Mesenteric fat pad (tissue), 1 donor: ENCODE measurements around the gene BMPR1B. TPM values are rescaled to one million over a fixed set of nuclear protein-coding genes. Genes with fewer than 3 reads are reported as not detected.

Source experiments
- DNase-seq: peaks from one replicate; pipeline ENCODE4 v3.0.0-alpha.2; 2020; ENCODE audit warnings: low spot score
- total RNA-seq: library from RNA; stranded (reverse); fragmentation: NEBNext Ultra II Directional; extraction: Animal tissue kit (Norgen Biotek cat#: 25700); gene quantifications from one replicate; pipeline ENCODE4 v1.2.1, GENCODE V29; 2021
- donor health status: DM: yes; HTN: yes; CAD: no.

The BMPR1B gene
- total RNA-seq, 1 donor from 2014 or later: 0.45 TPM

DNA sequence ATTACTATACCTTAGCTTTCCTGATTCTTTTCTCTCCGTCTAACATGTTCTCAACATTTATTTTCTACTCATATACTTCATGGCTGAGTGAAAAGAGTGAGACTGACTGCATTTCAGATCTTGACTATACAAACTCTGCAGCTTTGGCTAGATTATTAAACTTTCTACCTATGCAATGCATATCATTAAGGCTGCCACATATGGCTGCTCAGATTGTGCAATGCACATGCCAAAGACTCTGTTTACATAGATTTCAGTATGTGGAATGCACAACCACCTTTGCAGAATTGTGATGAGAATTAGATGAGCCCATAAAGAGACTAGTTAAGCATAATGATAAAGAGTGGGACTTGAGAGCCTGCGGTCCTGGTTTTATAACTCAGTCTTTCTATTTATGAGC lies 196.5 kb downstream of the BMPR1B start:
- DNase-seq: no peak

DNA sequence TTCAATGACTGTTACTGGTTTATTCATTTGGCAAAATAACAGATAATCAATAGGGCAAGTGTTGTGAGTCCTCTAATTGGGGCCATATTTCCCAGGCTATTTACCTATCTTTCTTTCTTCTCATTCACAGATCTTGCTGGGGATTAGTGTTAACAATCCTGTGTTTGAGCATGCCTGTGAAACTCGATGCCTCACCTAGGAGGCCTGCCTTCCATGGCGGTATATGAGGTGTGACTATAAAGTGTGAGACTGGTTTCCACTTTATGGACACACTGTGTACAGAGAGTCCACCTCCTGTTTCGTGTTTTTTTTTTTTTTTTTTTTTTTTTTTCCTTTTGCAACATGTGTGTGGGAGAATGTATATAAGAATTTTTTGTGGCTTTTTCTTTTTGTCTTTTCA lies 199.3 kb downstream of the BMPR1B start:
- no peak for DNase-seq

DNA sequence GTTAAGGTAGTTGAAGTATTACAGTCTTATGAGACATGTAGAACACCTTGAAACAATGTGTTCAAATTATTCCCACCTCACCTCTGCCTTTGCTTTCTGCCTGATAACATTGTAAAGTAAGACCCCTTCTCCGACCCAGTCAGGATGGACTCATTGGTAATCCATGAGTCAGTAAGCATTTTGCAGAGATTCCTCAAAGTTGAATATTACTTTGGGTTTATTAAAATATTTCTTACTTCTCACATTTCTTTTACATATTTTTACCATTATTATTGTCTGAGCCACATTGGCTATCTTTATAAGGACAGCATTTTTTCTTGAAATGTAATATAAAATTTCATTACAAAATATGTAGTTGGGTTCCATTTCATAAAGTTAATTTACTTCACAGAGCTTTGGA lies 201.6 kb downstream of the BMPR1B start:
- DNase-seq: no peak

DNA sequence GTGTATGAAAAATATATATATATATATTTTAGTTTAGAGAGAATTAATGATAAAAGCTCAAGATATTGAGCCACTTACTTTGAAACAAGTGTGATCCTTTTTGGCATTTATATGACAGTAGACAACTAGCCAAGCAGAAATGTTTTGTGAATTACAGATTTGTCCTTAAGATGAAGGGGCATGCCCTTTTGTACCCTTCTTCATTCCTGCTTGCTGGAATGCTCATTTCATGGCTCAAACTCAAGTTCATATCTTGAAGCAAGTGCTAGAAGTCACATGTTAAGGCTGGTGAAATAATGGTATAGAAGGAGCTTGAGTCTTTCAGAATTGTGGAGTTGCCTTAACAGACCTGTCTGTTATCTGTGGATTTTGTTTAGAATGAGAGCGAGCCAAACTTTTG lies 203.0 kb downstream of the BMPR1B start:
- DNase-seq: no peak

GRCh38 chr4:94961420-94961819 lies 203.7 kb downstream of the BMPR1B start:
- no peak for DNase-seq

DNA sequence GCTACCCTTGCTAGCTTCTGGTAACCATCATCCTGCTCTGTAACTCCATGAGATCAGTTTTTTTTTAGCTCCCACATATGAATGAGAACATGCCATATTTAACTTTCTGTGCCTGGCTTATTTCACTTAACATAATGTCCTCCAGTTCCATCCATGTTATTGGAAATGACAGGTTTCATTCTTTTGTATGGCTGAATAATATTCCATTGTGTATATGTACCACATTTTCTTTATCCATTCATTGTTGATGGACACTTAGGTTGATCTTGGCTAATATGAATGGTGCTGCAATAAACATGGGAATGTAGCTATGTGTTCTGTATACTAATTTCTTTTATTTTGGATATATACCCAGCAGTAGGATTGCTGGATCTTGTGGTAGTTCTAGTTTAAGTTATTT lies 204.7 kb downstream of the BMPR1B start:
- DNase-seq: no peak

DNA sequence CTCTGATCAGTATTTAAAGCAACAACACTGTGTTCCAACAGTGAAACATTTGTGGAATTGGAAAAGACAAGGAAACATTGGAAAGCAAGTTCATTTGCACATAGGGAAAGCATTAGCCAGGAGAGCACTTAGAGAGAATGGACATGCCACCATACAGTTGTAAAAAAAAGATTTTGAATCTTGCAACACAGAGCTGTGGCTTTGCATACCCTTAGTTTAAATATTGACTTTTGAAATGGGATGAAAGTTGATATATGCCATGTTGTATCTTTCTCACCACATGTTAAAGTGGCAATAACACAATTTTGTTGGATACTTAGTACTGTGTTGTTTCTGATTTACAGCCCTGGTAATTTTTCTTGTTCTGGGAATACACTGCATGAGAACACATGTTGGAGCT lies 208.1 kb downstream of the BMPR1B start:
- DNase-seq: no peak

GRCh38 chr4:94968493-94968892 lies 210.7 kb downstream of the BMPR1B start:
- no peak for DNase-seq

DNA sequence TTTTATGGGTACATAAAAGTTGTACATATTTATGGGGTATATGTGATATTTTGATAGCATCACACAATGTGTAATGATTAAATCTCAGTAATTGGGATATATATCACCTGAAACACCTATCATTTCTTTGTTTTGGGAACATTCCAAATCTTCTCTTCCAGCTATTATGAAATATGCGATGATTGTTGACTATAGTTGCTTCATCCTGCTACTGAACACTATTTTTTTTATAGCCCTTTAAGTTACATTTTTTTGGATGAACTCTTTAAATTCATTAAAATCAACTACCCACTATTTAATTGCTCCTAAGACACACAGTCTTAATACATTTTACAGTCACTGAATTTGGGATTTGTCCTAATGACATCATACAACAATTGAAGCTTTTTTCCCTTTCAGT lies 212.9 kb downstream of the BMPR1B start:
- DNase-seq: no peak

GRCh38 chr4:94974773-94975172 lies 217.0 kb downstream of the BMPR1B start:
- DNase-seq: no peak

DNA sequence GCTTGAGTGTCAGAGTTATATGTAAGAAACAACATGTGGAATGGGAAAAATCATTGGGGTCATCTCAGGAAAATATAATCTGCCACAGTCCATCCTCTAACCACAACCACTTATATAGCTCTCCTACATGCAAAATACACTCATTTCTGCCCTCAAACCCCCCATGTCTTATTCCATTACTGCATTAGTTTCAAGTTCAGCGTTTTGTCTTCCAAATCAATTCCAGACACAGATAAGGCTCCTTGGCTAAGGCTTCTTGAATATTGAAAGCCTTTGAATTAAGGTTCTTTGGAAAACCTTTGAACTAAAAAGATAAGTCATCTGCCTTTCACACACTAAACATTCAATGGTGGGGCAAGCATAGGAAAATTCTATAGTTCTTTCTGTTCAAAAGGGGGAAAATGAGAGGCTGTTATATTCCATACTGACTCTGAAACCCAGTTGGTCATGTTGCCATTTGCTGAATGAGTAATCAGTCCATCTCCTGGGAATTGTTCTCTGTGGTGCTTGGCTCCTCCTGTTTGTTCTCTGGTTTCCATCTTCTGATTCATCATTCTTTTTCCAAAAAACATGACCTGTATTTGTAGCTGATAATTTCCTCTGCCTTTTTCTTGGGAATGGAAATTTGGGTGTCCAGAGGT lies 218.7 kb downstream of the BMPR1B start:
- no peak for DNase-seq

DNA sequence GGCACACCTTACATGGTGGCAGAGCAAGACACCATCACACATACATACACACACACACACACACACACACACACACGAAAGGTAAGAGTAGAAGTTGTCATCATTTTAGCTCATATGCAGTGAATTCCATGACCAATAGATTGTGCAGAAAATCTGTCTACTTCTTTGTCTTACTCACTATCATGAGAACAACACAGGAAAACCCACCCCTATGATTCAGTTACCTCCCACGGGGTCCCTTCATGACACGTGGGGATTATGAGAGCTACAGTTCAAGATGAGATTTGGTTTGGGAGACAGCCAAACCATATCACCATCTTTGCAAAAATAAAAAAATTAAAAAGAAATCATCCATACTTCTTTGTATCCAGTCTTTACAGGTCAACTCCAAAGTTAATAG lies 221.1 kb downstream of the BMPR1B start:
- DNase-seq: no peak

GRCh38 chr4:94979621-94980020 lies 221.9 kb downstream of the BMPR1B start:
- no peak for DNase-seq

GRCh38 chr4:94995684-94996394 lies 238.1 kb downstream of the BMPR1B start:
- no peak for DNase-seq

DNA sequence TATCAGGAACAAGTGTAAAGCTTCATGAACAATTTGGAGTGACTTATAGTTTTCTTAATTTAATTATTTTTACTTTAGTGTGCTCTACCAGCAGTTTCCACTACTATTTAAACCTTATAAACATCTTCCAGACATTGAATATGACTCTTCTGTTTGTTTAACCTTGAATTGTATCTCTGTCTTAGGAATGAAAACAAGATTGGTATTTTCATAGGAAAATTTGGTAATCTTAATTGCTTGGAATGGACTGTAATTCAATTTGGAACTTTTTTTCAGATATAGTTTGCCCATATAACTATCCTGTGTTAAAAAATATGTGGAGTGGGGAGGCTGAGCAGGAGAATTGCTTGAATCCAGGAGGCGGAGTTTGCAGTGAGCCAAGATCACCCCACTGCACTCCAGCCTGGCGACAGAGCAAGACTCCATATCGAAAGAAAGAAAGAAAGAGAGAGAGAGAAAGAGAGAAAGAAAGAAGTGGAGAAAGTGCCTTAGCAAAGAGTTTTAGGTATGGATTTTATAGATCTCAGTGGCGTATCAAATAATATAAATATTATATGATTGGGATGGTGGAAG lies 242.4 kb downstream of the BMPR1B start:
- DNase-seq: no peak

DNA sequence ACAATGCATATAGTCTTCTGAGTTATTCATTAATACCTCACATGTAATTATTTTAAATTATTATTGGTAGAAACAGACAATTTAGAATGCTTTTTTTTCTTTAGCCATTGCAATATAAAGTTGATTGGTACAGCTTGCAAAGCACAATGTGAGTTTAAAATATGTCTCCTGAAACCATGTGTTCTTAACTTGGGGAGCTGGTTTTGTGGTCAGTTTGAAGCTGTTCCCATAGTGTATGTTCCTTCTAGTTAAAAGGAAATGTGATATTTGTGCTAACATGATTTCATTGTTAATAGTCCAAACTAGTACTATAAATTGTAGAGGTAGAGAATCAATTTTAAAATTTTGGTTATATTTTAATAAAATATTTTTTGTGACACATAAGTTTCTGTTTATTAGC lies 247.2 kb downstream of the BMPR1B start:
- no peak for DNase-seq

- DNase-seq: no peak
Measured at GRCh38 chr4:95007998-95008397, 250.2 kb downstream of the BMPR1B start.

- DNase-seq: no peak
Measured at GRCh38 chr4:95013236-95013635, 255.5 kb downstream of the BMPR1B start.

DNA sequence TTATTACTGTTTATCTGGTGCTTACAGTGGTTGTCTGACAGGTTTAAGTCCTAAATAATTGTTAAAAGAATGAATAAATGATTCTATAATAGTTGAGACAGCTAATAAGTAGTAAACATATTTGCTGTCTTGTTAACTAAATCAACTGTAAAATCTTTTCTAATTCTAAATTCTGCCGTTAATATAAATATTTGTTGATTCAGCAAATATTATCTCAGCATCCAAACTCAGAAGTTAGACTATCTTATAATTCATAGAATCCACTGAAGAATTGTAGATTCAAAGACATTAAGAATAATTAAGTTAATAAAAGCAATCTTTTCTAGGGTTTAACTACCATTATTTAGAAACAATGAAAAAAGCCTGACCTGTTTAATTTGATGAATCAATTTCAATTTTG lies 256.3 kb downstream of the BMPR1B start:
- DNase-seq: no peak

DNA sequence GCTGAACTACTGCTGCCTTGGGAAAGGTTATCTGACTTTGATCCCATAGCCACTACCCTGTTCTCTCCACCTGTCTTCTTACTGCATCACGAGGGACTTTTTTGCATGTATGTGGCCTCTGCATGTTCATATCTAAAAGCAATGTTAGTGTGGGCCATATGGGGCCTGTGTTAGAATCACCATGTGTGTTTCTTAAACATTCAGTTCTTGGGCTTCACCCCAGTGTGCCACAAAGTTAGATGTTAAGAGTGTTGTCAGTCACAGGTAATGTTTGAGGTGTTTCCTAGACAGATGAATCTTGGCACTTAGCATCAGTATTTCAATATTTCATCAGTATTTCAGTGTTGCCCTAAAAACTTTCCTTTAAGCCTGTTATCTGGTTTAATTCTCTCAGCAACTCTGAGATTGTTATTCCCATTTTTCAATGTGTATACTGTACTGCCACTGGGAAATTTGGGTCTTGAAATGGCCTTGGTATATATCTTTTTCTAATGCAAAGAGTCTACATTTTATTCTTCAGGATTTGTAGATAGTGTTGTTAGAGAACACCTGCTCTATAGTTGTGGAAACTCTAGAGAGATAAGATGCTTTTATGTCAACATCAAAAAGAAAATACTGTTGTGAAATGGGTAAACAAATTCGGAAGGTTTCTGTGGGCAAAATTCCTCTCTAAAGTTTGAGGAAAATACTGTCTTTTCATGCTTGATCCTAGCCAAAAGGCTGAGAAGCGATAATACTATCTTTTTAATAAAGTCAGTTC lies 259.7 kb downstream of the BMPR1B start:
- DNase-seq: no peak

DNA sequence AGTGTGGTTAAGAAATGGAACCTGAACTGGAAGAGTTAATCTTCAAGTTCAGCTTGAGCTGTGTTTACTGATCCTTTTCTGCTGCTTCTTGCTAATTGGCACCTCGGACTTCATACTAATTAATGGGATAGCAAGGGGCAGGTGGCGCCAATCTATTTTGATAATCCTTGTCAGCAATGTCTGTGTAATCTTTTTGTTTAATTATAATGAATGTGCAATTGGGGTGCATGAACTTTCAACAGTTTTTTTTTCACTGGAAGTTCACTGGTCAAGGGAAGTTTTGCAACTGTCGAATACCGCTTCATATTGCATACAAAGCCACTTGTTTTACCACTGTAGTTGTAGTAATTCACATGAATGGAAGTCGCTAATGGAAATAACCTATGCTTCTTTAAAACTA lies 261.0 kb downstream of the BMPR1B start:
- DNase-seq: no peak

- no peak for DNase-seq
Measured at GRCh38 chr4:95020521-95020920, 262.8 kb downstream of the BMPR1B start.
